HG02763 (cell line): ENCODE data around the gene HOMEZ.

ENCODE experiments used
- ATAC-seq: cut with Tn5 transposase; IDR thresholded peaks from one replicate; pipeline ENCODE4 v1.9.1; 2021; ENCODE audit warnings: mild to moderate bottlenecking, moderate library complexity; ENCODE audit not compliant: unreplicated experiment

The HOMEZ gene

DNA sequence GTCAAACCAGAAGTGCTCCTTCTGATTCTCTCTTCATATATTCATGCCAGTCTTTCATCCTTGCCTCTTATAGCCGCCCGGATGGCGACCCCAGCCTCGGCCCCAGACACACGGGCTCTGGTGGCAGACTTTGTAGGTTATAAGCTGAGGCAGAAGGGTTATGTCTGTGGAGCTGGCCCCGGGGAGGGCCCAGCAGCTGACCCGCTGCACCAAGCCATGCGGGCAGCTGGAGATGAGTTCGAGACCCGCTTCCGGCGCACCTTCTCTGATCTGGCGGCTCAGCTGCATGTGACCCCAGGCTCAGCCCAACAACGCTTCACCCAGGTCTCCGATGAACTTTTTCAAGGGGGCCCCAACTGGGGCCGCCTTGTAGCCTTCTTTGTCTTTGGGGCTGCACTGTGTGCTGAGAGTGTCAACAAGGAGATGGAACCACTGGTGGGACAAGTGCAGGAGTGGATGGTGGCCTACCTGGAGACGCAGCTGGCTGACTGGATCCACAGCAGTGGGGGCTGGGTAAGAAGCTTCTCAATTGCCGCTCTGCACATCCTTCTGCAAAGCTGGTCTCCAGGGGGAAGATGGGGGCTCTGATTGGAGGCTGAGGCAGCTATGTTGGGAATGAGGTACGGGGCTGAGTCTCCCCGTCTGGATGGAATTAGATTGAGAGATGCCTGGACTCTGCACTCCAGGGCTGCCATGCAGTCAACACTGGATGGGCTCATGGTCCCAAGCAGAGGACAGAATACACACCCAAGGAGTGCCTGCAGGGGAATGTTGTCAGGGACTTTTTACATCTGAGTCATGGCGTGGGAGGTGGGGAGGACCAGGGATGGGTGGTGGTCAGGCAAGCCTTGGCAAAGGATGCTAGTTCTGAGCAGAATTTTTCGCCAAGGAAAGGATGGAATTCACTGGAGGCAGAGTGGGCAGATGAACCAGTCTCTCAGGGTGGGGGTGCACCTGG, 22.0 kb upstream of the HOMEZ start:
- ATAC-seq: no peak

DNA sequence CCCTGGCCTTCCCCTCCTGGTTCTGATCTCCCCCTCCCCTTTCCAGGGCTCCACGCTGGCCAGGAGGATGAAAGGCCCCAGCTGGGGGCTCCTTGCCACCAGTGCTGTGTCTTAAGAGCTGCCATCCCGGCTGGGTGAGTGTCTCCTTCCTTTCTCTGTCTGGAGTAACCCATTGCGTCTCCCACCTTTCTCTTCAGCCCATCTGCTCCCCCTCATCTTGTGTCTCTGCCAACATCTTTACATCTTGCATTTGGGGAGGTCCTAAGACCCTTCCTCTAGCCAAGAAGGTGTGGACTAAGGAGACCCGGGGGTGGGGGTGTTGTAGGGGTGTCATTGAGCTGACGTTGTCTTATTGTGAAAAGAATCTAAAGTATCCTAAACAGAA, 21.2 kb upstream of the HOMEZ start:
- no peak for ATAC-seq

DNA sequence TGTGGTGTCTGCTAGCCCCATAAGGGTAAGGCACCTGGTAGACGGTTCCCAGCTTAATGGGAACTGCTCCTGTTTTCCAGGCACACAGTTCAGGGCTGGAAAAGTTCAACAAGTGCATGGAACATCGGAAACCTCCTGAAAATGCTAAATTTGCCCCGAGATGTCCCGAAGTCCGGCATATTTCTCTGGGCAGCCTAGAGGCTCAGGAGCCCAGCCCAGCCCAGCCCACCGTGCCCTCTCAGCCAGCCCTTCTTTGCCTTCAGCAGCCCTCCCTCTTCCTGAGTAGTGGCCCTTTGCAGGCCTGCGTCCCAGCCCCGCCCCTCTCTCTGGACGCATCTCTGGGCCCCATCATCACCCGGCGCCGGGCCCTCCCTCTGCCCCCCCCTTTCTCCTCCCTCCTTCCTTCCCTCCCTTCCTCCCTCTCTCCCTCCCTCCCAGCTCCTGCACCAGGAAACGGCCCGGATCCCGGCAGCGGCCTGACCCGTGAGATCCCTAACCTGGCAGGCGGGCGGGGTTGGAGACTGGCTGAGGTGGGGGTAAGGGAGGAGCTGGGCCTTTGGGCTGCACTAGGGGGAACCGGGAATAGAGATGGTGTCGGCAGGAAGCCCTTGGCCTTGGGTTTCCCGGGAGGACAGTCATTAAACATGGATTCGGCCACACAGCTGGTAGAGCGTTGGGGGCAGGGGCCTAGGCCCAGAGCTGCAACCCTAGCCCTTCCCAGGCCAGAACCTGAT, 20.6 kb upstream of the HOMEZ start, which contains the start of gene BCL2L2:
BCL2L2 (plus strand) TSS at position 422 of the 734 bp plus-strand sequence. CDS start 935 bp downstream, outside the sequence.
- ATAC-seq: no peak

DNA sequence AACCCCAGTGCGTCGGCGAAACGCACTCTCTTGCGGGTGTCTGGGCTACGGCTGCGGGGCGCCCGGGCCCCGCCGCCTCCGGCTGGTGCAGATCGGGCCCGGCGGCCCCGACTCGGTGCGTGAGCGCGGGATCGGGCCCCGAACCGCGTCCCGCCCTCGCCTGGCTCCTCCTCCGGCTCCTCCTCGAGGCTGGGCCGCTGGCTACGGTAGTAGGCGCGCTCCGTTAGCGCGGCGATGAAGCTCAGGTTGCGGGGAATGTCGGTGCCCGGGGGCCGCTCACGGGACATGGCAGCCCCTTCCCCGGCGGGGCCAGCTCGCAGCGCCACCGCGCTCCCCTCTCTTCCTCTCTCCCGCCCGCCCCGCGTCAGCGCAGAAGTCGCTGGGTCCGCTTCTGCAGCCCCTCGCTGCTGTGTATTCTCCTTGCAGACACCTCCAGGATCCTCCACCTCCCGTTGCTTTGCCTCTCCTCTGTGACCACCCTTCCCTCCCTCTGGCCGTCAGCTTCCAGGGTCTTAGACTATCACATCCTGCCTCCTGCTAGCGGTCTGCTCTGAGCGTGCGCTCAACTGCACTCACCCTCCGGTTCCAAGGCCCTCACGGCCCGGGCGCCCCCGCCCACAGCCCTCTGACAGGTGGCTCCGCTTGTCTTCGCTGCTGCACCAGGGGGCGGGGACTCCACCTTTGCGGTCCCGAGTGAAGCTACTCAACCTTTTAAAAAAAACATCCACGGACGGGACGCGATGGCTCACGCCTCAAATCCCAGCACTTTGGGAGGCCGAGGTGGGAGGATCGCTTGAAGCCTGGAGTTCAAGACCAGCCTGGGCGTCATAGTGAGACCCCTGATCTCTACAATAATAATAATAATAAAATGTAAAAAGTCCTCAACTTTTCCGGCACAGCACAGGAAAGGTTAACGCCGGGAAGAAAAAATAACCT, 16.6 kb upstream of the HOMEZ start, which contains the start of gene PPP1R3E:
PPP1R3E (minus strand) TSS at position 570 of the 936 bp plus-strand sequence; CDS start at position 287, 283 bp downstream.
- ATAC-seq: peak; percentile 30

DNA sequence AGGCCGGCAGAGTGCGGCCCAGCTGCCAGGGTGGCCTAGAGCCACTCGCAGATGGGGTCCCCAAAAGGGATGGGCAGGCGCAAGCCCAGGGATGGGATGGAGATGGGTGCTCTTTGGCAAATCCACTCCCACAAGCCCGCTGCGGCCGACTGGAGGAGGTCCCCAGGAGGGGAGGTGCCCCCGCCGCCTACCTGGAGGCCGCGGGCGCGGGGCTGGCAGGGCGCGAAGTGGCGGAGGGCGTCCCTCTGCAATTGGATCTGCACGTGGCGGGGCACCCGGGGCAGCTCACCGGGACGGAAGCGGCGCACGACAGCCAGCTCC, 16.0 kb upstream of the HOMEZ start:
- peak; percentile 3 for ATAC-seq

DNA sequence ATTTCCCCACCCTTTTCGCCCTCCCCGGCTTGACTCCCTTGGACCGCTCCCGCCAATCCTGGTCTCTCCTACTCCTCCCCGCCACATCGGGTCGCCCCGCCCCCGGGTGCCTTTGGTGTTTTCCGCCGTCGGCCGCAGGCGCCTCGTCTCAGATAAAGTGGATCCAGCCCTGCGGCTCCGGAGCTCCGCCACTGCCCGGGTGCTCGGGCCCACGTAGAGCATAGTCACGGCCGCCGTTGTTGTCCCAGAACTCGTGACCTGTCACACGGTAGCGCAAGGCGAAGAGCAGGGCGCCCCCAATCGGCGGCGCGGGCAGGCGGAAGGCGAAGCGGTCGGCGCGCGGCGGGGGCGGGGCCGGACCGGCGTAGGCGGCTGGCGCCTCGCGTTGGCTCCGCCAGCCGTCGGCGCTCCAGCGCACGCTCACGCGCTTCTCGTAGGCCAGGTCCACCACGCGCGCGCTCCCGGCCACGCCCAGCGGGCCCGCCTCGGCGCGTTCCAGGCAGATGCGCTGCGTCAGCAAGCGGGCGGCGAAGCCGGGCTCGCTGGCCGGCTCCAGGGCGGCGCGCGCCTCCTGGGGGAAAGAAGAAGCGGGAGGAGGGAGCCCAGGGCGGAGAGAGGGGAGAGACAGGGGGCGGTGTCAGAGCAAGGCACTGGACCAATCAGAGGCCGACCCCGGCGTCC, 15.5 kb upstream of the HOMEZ start:
- ATAC-seq: peak; percentile 70

DNA sequence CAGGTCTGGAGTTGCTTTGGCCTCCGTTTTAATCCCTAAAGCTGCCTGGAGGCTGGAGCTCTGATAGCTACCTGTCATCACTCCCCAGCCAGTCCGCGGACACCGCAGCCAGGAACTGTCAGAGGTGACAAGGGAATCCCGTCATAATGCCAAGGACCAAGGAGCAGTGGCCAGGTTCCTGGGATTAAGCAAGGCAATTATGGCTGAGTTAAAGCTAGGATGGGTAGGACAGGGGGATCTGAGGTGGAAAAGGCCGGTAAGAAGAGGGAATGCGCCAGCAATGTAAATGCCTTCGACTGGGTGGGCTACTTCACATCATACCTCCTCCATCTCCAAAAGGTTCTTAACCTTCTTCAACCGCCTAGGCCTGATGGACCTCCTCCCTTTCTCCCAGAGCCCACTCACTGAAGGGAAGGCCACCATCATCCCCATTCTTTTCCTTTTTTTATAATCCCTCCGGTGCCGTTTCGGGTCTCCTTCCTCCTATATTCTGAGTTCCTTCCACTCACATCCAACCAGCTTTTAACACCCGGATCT, 14.8 kb upstream of the HOMEZ start:
- ATAC-seq: no peak

DNA sequence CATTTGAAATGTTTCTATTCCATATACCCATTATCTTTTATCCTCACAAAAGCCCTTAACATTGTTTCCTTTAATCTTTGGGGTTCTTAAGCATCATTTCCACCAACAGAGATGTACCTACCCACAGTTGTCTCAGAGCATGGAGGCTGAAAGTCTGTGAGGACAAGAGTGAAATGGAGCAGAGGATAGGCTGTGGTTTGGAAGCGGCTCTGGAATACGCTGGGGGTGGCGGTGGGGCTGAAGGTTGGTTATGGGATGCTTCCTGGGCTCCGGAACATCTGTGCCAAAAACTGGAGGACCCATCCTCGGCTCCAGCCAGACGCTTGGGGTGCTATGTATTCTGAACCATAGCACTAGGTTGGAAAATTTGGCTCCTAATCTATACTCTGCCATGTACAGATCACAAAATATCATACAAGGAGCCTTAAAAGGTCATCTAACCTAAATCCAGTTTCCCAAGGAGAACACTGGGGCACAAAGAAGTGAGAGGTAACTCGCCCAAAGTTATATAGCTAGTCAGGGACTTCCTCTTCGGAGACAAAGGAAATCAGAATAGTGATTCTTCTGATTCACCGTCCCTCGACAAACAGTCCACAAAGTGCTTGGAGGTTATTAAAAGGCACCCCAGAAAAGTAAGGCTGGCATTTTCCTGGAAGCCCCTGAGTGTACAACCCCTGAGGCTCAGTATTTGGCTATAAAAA, 14.2 kb upstream of the HOMEZ start:
- no peak for ATAC-seq

DNA sequence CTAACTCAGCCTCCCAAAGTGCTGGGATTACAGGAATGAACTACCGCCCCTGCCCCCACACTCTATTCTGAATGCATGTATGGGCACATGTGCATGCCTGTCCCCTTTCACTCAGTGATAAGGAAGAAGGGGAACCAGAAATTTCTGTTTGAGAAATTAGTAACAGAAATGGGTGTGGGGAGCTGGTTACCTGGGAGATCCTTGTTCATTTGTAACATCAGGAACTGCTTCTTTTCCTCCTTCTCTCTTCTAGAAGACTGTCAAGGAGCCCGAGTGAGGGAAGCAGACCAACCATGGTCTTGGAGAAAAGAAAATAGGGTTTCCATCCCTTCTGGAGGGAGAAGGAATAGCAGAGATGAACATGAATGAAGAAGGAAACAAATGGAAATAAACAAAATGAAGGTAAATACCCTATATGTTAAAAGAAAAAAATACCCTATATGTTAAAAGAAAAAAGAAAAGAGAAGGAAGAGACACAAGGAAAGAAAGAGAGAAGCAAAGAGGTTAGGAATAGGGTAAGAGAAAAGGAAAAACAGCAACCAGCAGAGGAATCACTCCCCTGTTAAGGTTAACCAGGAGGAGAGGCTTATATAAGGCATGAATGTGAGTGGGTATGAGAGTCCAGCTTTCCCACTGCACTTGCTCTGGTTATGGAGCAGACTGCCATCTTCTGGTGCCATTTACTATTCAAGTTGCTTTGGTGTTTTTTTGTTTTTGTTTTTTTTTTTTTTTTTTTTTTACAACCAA, 13.5 kb upstream of the HOMEZ start:
- ATAC-seq: no peak

DNA sequence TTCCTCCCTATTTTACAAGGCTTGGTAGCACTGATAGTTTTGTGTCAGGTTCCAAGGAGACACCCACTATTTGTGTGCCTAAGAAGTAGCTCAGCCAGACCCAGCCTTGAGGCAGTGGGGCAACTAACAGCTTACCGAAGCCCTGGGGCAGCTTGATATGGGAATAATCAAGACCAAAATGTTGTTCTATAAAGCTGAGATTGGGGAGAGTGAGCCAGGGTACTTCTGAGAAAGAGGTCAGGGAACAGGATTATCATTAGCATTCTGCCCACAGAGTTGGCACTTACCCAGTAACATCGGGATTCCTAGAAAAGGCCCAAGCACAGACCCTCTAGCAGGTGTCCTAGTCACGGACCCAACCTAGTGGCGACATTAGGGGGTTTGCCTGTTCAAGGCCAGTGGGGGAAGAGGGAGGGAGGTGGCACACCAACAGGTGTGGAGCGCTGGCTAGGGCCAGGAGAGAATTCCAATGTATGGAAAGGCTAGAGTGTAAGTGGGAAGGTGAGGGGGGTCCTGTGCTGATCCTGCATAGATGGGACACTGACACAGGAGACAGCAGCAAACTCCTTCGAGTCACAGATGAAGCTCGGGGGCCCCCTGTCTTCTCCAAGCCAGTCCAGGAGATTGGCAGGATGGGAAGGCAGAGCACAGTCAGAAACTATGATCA, 11.8 kb upstream of the HOMEZ start:
- ATAC-seq: no peak

DNA sequence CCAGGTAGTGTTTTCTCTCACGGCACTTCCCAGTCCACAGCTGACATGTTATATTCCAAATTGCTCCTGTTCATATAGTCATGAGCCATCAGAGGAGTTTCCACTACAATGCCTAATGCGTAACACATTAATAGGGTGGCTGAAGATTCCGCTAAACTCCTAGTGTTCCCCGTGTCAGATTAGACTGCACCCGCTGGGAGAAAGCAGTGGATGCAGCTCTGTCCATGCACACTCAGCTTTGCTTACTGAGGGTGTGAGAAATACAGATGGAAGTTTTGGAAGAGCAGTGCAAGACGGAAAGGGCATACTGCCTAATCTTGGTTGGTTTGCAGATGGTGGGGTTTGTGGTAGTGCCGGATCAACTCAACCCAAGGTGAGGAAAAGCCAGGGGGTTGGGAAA, 11.2 kb upstream of the HOMEZ start:
- ATAC-seq: no peak

DNA sequence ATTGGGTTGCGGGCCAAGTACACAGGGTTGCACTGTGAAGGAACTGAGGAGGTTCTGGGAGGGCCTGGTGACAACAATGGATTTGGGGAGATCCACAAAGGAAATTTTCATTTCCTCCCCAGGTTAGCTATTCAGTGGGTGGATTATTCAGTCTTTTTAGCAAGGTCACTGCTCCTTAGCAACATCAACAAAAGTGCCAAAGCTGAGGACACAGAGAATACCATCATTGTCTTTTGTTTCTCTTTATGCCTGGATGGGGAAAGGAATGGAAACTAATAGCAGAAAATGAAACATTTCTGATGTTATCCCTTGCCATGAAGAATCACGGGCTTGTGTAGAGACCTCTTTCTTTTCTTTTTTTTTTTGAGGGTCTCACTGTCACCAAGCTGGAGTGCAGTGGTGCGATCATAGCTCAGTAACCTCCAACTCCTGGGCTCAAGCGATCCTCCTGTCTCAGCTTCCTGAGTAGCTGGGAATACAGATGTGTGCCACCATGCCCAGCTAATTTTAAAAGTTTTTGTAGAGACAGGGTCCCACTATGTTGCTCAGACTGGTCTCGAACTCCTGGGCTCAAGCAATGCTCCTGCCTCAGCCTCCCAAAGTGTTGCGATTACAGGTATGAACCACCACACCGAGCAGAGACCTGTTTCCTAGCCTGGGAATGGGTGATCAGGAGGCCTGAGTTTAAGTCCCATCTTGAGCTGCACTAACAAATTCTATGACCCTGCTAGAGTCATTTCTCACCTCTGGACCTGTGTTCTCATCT, 10.3 kb upstream of the HOMEZ start:
- no peak for ATAC-seq

DNA sequence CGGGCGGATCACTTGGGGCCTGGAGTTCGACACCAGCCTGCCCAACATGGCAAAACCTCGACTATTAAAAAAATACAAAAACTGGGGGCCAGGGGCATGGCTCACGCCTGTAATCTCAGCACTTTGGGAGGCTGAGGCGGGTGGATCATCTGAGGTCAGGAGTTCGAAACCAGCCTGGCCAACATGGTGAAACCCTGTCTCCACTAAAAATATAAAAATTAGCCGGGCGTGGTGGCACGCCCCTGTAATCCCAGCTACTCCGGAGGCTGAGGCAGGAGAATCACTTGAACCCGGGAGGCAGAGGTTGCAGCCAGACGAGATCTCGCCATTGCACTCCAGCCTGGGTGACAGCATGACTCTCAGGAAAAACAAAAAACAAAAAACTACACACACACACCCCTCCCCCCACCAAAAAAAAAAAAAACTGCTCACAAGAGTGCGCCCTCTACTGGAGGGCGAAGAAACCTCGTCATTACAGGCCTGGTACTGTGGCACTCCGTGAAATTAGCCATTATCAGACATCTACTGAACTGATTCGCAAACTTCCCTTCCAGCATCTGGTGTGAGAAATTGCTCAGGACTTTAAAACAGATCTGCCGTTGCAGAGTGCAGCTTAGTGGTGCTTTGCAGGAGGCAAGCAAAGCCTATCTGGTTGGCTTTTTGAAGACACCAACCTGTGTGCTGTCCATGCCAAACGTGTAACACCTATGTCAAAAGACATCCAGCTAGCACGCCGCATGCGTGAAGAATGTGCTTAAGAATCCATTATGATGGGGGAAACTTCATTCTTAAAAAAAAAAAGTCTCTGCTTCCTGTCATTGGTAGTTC, 9.0 kb upstream of the HOMEZ start:
- no peak for ATAC-seq

DNA sequence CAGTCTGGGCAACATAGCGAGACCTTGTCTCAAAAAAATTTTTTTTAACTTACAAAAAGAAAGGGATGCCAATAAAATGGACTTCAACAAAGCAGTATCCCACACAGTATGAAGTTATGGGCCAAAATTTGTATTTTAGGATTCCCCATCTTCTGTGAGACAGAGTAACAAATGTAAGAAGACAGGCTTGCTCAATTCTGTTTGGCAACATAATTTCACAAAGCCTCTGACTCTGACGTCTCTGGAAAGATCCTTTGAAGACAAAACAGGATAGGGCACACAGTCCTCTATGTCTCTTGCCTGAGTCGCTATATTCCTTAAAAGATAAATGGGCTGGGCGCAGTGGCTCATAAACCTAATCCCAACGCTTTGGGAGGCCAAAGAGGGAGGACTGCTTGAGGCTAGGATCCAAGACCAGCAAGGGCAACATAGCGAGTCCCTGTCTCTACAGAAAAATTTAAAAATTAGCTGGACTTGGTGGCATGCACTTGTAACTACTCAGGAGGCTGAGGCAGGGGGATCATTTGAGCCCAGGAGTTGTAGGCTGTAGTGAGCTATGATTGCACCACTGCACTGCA, 1.1 kb upstream of the HOMEZ start:
- ATAC-seq: no peak

DNA sequence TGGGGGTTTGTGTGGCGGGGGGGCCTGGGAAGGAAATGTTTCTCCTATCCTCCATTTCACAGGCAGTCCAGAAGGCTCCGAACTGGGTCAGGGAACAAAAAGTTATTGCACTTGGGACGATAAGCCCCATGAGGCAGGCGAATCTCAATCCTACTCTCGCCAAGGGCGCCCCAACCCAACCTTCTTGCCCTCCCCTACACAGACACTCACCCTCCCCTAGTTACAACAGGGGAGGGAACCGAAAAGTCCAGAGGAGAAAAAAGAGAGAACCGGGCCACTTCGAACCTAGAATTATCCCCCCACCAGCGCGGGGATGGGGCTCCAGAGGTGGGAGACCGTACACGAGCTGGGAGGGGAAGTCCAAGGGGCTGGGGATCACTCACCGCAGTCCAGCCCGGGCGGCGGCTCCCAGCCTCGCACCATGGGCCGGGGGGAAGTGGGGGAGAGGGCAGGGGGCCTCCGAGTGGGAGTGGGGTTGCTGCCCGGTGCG, 357 bp downstream of the HOMEZ start:
- ATAC-seq: peak; percentile 18
